Left forelimb (tissue), 1 donor: ENCODE data around the gene AOPEP.

Experiments
- DNase-seq: peaks from one replicate; pipeline ENCODE4 v3.0.0-alpha.2; 2018; ENCODE audit warnings: low spot score

The AOPEP gene

GRCh38 chr9:94918038-94918753 is 191.7 kb downstream of the AOPEP start:
- DNase-seq: peak; percentile 18

- peak; percentile 30 for DNase-seq
These were observed 193.0 kb downstream of the AOPEP start for GRCh38 chr9:94919376-94920098.

GRCh38 chr9:94920420-94921091 is 194.1 kb downstream of the AOPEP start:
- DNase-seq: peak; percentile 62

GRCh38 chr9:94921092-94921471 is 194.6 kb downstream of the AOPEP start:
- no peak for DNase-seq

- no peak for DNase-seq
These were observed 195.2 kb downstream of the AOPEP start for GRCh38 chr9:94921656-94922055.

- no peak for DNase-seq
These were observed 195.7 kb downstream of the AOPEP start for GRCh38 chr9:94922098-94922607.

GRCh38 chr9:94922691-94923107 is 196.2 kb downstream of the AOPEP start:
- DNase-seq: no peak

GRCh38 chr9:94923326-94924089 is 197.0 kb downstream of the AOPEP start:
- no peak for DNase-seq

GRCh38 chr9:94925751-94926430 is 199.4 kb downstream of the AOPEP start:
- DNase-seq: peak; percentile 1

- DNase-seq: no peak
These were observed 199.9 kb downstream of the AOPEP start for GRCh38 chr9:94926431-94926800.

GRCh38 chr9:94927048-94927761 is 200.7 kb downstream of the AOPEP start:
- DNase-seq: no peak

- no peak for DNase-seq
These were observed 201.5 kb downstream of the AOPEP start for GRCh38 chr9:94927762-94928670.

GRCh38 chr9:94928691-94929368 is 202.3 kb downstream of the AOPEP start:
- peak; percentile 70 for DNase-seq

GRCh38 chr9:94929369-94929756 is 202.9 kb downstream of the AOPEP start:
- DNase-seq: no peak

- DNase-seq: no peak
These were observed 204.6 kb downstream of the AOPEP start for GRCh38 chr9:94931036-94931633.

- no peak for DNase-seq
These were observed 205.2 kb downstream of the AOPEP start for GRCh38 chr9:94931740-94932139.

GRCh38 chr9:94932652-94933510 is 206.4 kb downstream of the AOPEP start:
- peak; percentile 44 for DNase-seq

GRCh38 chr9:94933511-94933828 is 207.0 kb downstream of the AOPEP start:
- DNase-seq: peak; percentile 0
